Fibroblast of skin of scalp (primary cell): ENCODE measurements around the gene GPR171. TPM values are rescaled to one million over a fixed set of nuclear protein-coding genes. Genes with fewer than 3 reads are reported as not detected.
A peak's percentile ranks its signal among the peaks of the same experiment; 100 is the strongest.
"Not testable (repeated sequence)": the region's sequence is repeated elsewhere in the genome, so short reads cannot be mapped to it uniquely, and the experiment has no call there.

Source experiments
- DNase-seq: peaks from one replicate; pipeline ENCODE4 v3.0.0-alpha.2; 2013
- polyA plus RNA-seq, 2 experiments: library from polyadenylated mRNA; unstranded; fragments of 120-200 nt; gene quantifications; one replicate each; pipeline ENCODE4 v1.2.1, GENCODE V29; 2013; ENCODE audit not compliant: insufficient read length in 2 of 2

GPR171 gene
- polyA plus RNA-seq (2013, experiment 1 of 2; ENCODE audit: insufficient read length), result not detected
- 0.10 TPM for polyA plus RNA-seq (2013, experiment 2 of 2; ENCODE audit: insufficient read length)

GRCh38 chr3:151203051-151203420, at the start of gene GPR171:
GPR171 (minus strand) TSS chr3:151203216; CDS start chr3:151199386, 3,830 bp downstream.
- no peak for DNase-seq

- DNase-seq, result no peak
These were observed 45.8 kb upstream of the GPR171 start for GRCh38 chr3:151248772-151249337.

- not testable (repeated sequence) for DNase-seq
These were observed 39.0 kb upstream of the GPR171 start for GRCh38 chr3:151242006-151242405.

- peak; percentile 23 for DNase-seq
These were observed 33.7 kb upstream of the GPR171 start for GRCh38 chr3:151236736-151237135.

- no peak for DNase-seq
These were observed 33.3 kb upstream of the GPR171 start for GRCh38 chr3:151236316-151236715.

- DNase-seq, result no peak
These were observed 31.8 kb upstream of the GPR171 start for GRCh38 chr3:151234825-151235224.

GRCh38 chr3:151232991-151233390, 30.0 kb upstream of the GPR171 start:
- no peak for DNase-seq

GRCh38 chr3:151232403-151232802, 29.4 kb upstream of the GPR171 start:
- not testable (repeated sequence) for DNase-seq

GRCh38 chr3:151230646-151231045, 27.6 kb upstream of the GPR171 start:
- DNase-seq, result no peak

- peak; percentile 85 for DNase-seq
These were observed 25.6 kb upstream of the GPR171 start for GRCh38 chr3:151228666-151229040.

GRCh38 chr3:151227807-151228665, 25.0 kb upstream of the GPR171 start:
- peak; percentile 85 for DNase-seq

GRCh38 chr3:151227266-151227806, 24.3 kb upstream of the GPR171 start:
- DNase-seq, result no peak

- no peak for DNase-seq
These were observed 23.8 kb upstream of the GPR171 start for GRCh38 chr3:151226825-151227224.

- peak; percentile 91 for DNase-seq
These were observed 23.1 kb upstream of the GPR171 start for GRCh38 chr3:151226088-151226563.

GRCh38 chr3:151225040-151225975, 22.3 kb upstream of the GPR171 start:
- no peak for DNase-seq

- DNase-seq, result peak; percentile 50
These were observed 21.4 kb upstream of the GPR171 start for GRCh38 chr3:151224268-151224866.

- peak; percentile 81 for DNase-seq
These were observed 16.0 kb upstream of the GPR171 start for GRCh38 chr3:151219056-151219455.

GRCh38 chr3:151218136-151218535, 15.1 kb upstream of the GPR171 start:
- no peak for DNase-seq

GRCh38 chr3:151216641-151217607, 13.9 kb upstream of the GPR171 start:
- peak; percentile 87 for DNase-seq

GRCh38 chr3:151214459-151214858, 11.4 kb upstream of the GPR171 start:
- no peak for DNase-seq

- peak; percentile 34 for DNase-seq
These were observed 10.9 kb upstream of the GPR171 start for GRCh38 chr3:151213881-151214280.
